Effector memory CD4-positive, alpha-beta T cell (primary cell): ENCODE measurements around the gene GSC2.

Source experiments
- DNase-seq, 3 donors: peaks; one replicate each; pipeline ENCODE4 v3.0.0-alpha.2; 2020
- H3K27ac ChIP-seq: 2 replicates; pipeline ENCODE4 v1.7.0; 2013; ENCODE audit warnings: mild to moderate bottlenecking, low read length, moderate library complexity; ENCODE audit not compliant: insufficient read depth, poor library complexity, severe bottlenecking
- H3K27me3 ChIP-seq: replicated peaks from 2 replicates; pipeline ENCODE4 v1.7.0; 2013; ENCODE audit warnings: mild to moderate bottlenecking, low read length; ENCODE audit not compliant: insufficient read depth, control insufficient read depth, poor library complexity, severe bottlenecking
- H3K36me3 ChIP-seq: 2 replicates; pipeline ENCODE4 v1.7.0; 2013; ENCODE audit warnings: mild to moderate bottlenecking, low read length, moderate library complexity; ENCODE audit not compliant: control insufficient read depth, insufficient read depth
- H3K4me1 ChIP-seq: 2 replicates; pipeline ENCODE4 v1.7.0; 2013; ENCODE audit warnings: low read length, mild to moderate bottlenecking; ENCODE audit not compliant: control insufficient read depth, insufficient read depth, poor library complexity, severe bottlenecking
- H3K4me3 ChIP-seq: 2 replicates; pipeline ENCODE4 v1.7.0; 2013; ENCODE audit warnings: low read length, low read depth, mild to moderate bottlenecking; ENCODE audit not compliant: insufficient read depth, poor library complexity, severe bottlenecking
- H3K9me3 ChIP-seq: 2 replicates; pipeline ENCODE4 v1.7.0; 2013; ENCODE audit warnings: mild to moderate bottlenecking, low read length, moderate library complexity; ENCODE audit not compliant: control insufficient read depth

The GSC2 gene

DNA sequence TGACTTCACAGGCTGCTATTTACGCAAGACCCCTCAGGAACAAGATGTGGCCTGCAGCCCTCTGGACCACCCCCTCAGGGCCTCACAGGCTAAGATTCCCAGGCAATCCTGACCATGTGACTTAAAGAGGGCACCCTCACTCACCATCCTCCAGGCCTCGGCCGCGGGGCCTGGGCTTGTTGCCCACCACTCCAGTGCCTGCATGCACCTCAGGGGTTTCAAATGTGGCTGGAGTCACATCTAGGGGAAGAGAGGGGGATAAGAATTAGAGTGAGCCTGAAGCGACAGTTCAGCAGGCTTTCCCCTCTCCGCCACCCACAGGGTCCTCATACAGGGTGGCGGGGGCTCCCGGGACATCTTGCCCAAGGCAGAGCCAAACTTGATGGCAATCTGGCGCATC, 7.7 kb downstream of the GSC2 start:
- H3K4me3 ChIP-seq, result no peak overlapping the region
- DNase-seq, result no peak
- H3K9me3 ChIP-seq, result no peaks in the 10 kb centered on the region
- H3K27me3 ChIP-seq, result no peaks in the 10 kb centered on the region
- H3K4me1 ChIP-seq, result peaks cover 9% of the 10 kb centered on the region
- no peak overlapping the region for H3K27ac ChIP-seq
- peaks cover 46% of the 10 kb centered on the region for H3K36me3 ChIP-seq

GRCh38 chr22:19139974-19140373, 10.1 kb downstream of the GSC2 start:
- H3K27ac ChIP-seq, result no peak overlapping the region
- H3K9me3 ChIP-seq, result no peaks in the 10 kb centered on the region
- H3K27me3 ChIP-seq, result no peaks in the 10 kb centered on the region
- DNase-seq, result no peak
- H3K36me3 ChIP-seq, result peaks cover 67% of the 10 kb centered on the region
- H3K4me3 ChIP-seq, result no peak overlapping the region
- peaks cover 9% of the 10 kb centered on the region for H3K4me1 ChIP-seq

DNA sequence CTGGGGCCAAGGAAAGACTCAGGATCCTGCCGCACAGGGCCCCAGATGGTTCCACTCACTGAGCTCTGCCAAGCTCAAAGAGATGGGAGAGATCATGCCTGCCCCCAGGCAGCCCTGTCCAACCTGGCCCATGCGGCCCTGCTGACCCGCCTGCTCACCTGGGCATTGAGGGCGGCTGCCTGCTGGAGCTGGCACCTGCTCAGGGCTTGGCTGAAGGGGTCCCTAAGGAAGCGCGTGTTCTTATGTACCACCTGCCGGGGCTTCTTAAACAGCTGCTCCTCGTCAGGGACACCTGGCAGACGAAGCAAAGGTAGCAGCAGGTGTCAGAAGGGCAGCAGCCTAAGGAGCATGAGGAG, 11.1 kb downstream of the GSC2 start:
- H3K4me1 ChIP-seq, result peaks cover 9% of the 10 kb centered on the region
- no peaks in the 10 kb centered on the region for H3K9me3 ChIP-seq
- H3K27me3 ChIP-seq, result no peaks in the 10 kb centered on the region
- no peak overlapping the region for H3K27ac ChIP-seq
- no peak overlapping the region for H3K4me3 ChIP-seq
- H3K36me3 ChIP-seq, result peaks cover 77% of the 10 kb centered on the region
- DNase-seq, result no peak

DNA sequence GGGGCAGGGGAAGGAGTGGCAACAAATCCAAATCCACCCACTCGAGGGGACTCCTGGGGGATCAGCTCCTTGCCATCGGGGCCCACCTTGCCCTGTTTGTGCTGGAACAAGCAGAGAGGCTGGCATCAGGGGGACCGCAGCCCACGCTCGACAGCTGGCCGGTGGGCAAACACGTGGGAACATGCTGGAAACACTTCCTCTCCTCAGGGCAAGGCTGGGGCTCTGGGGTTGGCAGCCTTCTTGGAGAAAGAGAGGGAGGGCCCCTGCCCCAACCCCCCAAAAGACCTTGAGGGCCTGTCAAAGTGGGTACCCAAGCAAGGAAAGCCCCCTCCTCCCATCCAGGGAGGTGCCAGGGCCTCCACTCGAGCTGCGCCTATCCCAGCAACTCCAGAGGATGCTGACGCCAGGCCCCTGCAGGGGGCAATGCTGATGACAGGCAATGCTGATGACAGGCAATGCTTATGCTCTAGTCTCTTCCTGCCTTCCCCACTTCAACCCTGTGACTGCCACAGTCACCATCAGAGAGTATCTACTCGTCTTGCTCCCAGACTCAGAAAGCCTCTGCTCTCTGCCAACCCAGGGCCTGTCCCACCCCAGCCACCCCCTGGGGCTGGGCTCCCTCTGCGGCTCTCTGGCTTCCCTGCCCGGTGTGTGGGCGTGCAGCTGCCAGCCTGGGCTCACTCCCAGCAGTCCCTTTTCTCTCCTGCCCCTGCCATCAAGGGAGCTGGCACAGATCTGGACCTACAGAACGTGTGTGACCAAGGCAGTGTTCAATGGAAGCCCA, 11.7 kb downstream of the GSC2 start:
- H3K27ac ChIP-seq, result no peak overlapping the region
- peaks cover 83% of the 10 kb centered on the region for H3K36me3 ChIP-seq
- no peaks in the 10 kb centered on the region for H3K27me3 ChIP-seq
- H3K4me3 ChIP-seq, result no peak overlapping the region
- DNase-seq, result no peak
- no peaks in the 10 kb centered on the region for H3K9me3 ChIP-seq
- peaks cover 5% of the 10 kb centered on the region for H3K4me1 ChIP-seq

GRCh38 chr22:19137384-19138216, 12.5 kb downstream of the GSC2 start:
- H3K4me3 ChIP-seq, result no peak overlapping the region
- H3K9me3 ChIP-seq, result no peaks in the 10 kb centered on the region
- no peak overlapping the region for H3K27ac ChIP-seq
- no peak for DNase-seq
- peaks cover 90% of the 10 kb centered on the region for H3K36me3 ChIP-seq
- H3K4me1 ChIP-seq, result no peaks in the 10 kb centered on the region
- no peaks in the 10 kb centered on the region for H3K27me3 ChIP-seq

GRCh38 chr22:19136915-19137314, 13.2 kb downstream of the GSC2 start:
- no peak overlapping the region for H3K4me3 ChIP-seq
- no peak overlapping the region for H3K27ac ChIP-seq
- H3K9me3 ChIP-seq, result no peaks in the 10 kb centered on the region
- H3K36me3 ChIP-seq, result peaks cover 86% of the 10 kb centered on the region
- no peaks in the 10 kb centered on the region for H3K4me1 ChIP-seq
- H3K27me3 ChIP-seq, result no peaks in the 10 kb centered on the region
- DNase-seq, result no peak

DNA sequence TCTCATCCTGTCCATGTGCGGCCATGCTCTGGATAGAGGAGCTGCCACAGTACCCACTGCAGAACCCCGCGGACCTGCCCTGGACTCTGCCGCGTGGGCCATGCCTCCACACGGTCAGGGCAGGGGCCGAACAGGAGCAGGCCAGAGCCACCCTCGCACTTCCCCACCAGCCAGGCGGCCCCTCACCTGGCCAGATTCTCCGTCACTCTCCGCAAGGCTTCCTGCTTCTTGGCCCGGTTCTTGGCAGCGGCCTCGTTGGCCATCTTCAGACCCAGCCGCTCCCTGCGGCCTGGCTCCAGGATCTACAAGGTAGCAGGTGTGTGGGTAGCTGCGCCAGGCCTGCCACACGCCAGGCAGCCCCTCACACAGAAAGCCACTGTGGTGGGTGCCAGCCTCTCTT, 15.2 kb downstream of the GSC2 start:
- Histone ChIP-seq H3K36me3 (peaks cover 76% of the 10 kb centered on the region), H3K4me1 (no peaks in the 10 kb centered on the region), H3K27me3 (no peaks in the 10 kb centered on the region), H3K9me3 (no peaks in the 10 kb centered on the region), H3K4me3 (no peak overlapping the region), H3K27ac (no peak overlapping the region)
- no peak for DNase-seq

DNA sequence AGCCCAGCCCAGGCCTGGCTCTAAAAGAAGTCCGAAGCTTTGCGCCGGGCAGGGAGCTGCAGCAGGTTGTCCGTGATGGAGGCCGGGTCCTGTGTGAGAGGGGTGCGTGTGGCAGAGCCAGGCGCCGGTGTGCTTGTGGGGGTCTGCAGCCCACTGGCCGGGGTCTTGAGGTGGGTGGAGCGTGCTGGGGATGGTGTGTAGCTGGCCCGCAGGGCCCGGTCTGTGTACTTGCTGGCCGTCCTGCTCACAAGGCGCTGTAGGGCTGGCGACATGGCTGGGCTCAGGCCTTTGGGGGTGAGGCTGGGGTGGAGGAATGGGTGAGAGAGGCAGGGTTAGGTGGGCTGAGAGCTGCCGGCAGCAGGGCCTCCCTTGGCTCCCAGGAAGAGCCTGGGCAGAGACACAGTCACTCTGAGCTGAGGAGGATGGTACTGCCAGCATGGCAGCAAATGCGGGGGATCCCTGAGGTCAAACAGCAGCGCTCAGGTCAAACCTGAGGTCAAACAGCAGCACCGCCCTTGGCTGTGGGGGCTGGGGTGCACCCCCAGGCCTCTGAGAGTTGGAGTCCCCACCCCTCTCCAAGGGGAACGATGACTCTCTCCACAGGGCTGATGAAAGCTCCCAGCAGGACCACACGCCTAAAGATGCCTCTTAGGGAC, 15.8 kb downstream of the GSC2 start:
- Histone ChIP-seq H3K4me3 (no peak overlapping the region), H3K27me3 (no peaks in the 10 kb centered on the region), H3K9me3 (no peaks in the 10 kb centered on the region), H3K27ac (no peak overlapping the region), H3K4me1 (no peaks in the 10 kb centered on the region), H3K36me3 (peaks cover 70% of the 10 kb centered on the region)
- DNase-seq, result no peak

DNA sequence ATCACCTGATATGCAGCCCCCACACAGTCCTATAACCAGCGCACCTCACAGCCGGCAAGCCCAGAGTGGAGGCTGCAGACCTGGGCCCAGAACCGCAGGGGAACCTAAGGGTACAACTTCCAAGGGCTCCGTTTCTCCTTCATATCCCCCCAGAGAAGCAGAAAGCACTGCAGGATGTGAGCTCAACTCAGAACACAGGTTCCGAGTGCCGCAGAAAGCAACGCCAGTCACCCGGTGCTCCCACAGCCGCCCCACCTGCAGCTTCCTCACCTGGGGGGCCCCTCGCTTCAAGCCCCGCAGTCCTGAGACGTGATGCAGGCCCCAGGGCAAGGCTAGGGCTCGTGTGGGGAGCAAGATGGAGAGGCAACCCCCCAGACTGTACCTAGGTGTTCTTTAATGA, 16.5 kb downstream of the GSC2 start:
- no peak overlapping the region for H3K27ac ChIP-seq
- H3K27me3 ChIP-seq, result no peaks in the 10 kb centered on the region
- DNase-seq, result no peak
- no peaks in the 10 kb centered on the region for H3K9me3 ChIP-seq
- H3K4me1 ChIP-seq, result no peaks in the 10 kb centered on the region
- H3K4me3 ChIP-seq, result no peak overlapping the region
- peaks cover 62% of the 10 kb centered on the region for H3K36me3 ChIP-seq
